GM12865 (cell line): ENCODE results near the gene TANK.
A peak's percentile ranks its signal among the peaks of the same experiment; 100 is the strongest.
"Not testable (repeated sequence)": the region's sequence is repeated elsewhere in the genome, so short reads cannot be mapped to it uniquely, and the experiment has no call there.

ENCODE experiments used
- DNase-seq: peaks from one replicate; pipeline ENCODE4 v3.0.0; 2010; ENCODE audit warnings: low read depth
- H3K4me3 ChIP-seq: 2 replicates; pipeline ENCODE4 v1.5.1; 2011; ENCODE audit warnings: mild to moderate bottlenecking, low read depth, low read length, control low read depth
- CTCF ChIP-seq: IDR thresholded peaks from 2 replicates; pipeline ENCODE4 v1.5.1; 2011; ENCODE audit warnings: low read length, control low read depth, low read depth, inconsistent platforms; ENCODE audit not compliant: insufficient read depth; ENCODE audit errors: missing control alignments

TANK gene

DNA sequence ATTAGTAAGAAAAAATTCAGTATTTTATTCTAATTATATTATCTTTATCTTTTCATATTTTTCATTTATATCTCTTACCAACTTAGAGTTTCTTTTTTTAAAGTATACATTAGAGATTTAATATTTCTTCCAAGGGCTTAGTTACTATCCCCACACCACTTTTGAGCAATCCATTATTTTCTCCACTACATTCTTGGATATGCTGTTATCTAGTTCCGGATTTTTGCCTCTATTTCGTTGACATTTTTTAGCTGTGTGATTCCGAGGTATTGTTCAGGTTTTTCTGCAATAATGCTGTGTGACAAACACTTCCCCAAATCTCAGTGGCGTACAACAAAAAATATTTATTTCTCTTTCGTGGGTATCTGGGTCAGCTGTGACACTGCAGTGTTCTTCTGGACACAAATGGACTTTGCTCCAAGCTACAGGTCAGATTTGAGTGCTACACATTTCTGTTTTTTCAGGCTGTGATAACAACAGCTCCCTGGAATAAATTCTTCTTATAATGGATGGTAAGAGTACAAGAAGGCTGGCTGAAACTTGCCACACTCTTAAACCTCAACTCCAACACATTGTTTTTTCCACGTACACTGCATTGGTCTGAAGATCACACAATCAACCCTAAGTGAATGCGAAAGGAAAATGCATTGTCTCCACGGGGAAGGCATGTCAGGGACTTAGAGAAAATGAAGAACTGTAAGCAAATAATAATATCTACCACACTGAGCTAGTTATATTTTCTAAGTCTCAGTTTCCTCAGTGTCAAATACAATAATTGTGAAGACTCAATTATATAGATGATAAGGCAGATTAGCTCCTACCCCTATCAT lies 97.1 kb downstream of the TANK start:
- no peak for DNase-seq
- no peak for TF ChIP-seq CTCF
- H3K4me3 ChIP-seq, result no peak overlapping the region

- no peak overlapping the region for H3K4me3 ChIP-seq
- no peak for DNase-seq
- TF ChIP-seq CTCF, result no peak
Observed at GRCh38 chr2:161265874-161266273, 105.6 kb downstream of the TANK start.

DNA sequence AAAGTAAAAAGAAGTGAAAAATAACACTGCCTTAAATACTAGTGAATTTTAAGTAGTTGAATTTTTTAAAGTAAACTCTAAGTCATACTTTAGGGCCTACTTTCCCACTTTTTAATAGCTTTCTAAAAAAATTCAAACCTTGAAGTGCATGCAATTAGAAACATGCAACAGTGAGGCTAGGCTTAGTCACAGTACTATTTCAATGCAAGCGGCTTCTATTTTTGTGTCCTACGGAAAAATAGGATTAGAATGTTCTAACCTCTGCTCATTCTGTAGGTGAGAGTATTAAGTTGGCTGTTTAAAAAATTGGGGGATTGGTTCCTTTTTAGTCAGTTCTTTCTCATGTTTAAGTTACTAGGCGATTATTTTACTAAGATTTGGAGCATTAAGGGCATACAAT lies 108.9 kb downstream of the TANK start:
- H3K4me3 ChIP-seq, result no peak overlapping the region
- DNase-seq, result no peak
- TF ChIP-seq CTCF, result no peak

GRCh38 chr2:161273038-161273760 lies 113.0 kb downstream of the TANK start:
- peak; percentile 62 for TF ChIP-seq CTCF
- H3K4me3 ChIP-seq, result no peak overlapping the region
- peak; percentile 80 for DNase-seq

DNA sequence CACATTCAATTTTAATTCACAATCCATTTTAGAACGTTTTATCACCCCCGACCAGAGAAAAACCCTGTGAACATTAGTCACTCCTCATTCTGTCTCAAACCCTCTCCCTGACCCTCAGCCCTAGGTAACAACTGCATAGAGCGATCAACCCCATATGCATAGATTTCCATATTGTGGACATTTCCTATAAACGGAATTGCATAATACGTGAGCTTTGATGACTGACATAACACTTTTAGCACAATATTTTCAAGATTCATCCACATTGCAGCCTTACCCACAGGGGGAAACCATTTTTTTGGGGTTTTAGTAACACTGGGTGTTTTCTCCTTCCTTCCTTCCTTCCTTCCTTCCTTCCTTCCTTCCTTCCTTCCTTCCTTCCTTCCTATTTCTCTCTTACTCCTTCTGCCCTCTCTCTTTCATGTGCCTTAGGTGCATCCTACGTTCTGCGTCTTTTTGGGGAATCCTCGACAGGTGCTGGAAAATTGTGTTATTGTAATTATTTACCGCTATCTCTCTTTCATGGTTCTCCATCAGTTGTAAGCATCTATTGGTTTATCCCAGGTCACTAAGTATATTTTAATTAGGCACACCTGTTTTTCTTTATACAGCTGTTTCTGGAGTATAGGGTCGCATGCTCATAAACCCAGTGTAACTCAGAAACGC lies 118.5 kb downstream of the TANK start:
- H3K4me3 ChIP-seq, result not testable (repeated sequence)
- DNase-seq, result peak; percentile 4

GRCh38 chr2:161279230-161279815 lies 119.1 kb downstream of the TANK start:
- not testable (repeated sequence) for H3K4me3 ChIP-seq, DNase-seq

DNA sequence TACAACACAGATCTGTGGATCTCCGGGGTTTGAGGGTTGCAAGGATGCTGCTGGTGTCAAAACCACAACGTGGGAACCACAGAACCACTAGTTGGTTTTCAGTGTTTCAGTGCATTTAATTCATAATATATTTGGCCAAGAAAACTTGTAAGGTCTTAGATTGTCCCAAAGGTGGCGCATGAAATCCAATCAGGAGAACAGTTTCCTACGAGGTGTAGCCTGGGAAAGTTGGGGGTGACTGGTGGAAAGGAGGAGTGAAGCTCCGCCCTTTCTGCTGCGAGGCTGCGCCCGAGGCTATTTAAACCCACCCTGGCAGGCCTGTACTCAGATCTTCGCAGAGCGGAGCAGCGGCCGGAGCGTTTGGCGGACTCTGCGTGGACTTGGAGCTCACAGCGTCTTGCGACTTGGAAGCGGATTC lies 120.7 kb downstream of the TANK start:
- H3K4me3 ChIP-seq, result not testable (repeated sequence)
- peak; percentile 6 for DNase-seq

DNA sequence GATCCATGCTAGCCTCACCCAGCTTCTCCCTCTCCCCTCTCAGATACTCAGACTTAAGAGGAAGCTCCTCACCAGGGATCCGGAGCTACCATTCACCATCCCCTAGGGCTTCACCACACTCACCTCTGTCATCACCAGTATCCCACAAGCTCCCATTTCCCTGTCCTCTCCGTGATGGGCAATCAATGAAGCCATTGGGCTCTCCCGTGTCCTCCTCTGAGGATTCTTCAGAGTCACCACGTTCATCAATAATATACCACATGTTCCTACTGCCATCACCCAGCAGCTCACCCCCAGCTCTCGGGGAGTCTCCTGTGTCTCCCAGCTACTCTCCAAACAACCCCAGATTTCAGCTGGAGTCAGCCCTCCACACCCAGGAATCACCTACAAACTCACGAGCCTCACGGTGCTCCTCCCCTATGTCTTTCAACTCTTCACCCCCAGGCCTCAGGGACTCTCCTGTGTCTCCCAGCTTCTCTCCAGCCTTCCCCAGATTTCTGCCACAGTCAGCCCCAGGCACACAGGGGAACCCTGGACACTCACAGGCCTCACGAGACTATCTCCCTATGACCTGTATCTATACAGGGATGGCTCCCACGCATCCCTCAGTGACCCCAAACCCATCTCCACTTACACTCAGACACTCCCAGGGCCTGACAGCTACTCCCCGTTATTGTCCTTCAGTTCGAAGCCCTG lies 121.5 kb downstream of the TANK start:
- H3K4me3 ChIP-seq, DNase-seq: not testable (repeated sequence)

DNA sequence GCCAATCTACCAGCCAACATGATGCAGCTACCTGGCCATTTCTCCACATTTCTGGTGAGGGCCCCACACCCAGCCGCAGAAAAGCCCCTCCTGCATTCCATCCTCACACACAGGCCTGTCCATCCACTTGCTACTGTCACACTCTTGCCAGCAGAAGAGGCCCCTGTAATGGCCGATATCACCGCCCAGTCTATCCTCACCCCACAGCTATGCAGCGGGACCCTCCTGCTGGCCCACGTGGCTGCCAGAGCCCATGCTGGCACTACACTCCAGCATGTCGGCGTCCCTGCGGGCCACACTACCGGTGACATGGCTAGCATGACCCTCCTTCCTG lies 122.0 kb downstream of the TANK start:
- not testable (repeated sequence) for DNase-seq, H3K4me3 ChIP-seq
